GM12875 (cell line): Measurements from ENCODE around the gene ABHD1.
"Not testable (repeated sequence)": the region's sequence is repeated elsewhere in the genome, so short reads cannot be mapped to it uniquely, and the experiment has no call there.

Experiments used
- H3K4me3 ChIP-seq: one replicate; pipeline ENCODE4 v1.5.1; 2011; ENCODE audit warnings: low read depth, low read length, control low read depth
- TF ChIP-seq, protein P1 (sequence below): IDR thresholded peaks from 2 replicates; pipeline ENCODE4 v1.5.1; 2011; ENCODE audit warnings: low read depth, mild to moderate bottlenecking, control low read depth, inconsistent platforms, low read length, moderate library complexity, borderline replicate concordance; ENCODE audit not compliant: insufficient read depth

Gene ABHD1

DNA sequence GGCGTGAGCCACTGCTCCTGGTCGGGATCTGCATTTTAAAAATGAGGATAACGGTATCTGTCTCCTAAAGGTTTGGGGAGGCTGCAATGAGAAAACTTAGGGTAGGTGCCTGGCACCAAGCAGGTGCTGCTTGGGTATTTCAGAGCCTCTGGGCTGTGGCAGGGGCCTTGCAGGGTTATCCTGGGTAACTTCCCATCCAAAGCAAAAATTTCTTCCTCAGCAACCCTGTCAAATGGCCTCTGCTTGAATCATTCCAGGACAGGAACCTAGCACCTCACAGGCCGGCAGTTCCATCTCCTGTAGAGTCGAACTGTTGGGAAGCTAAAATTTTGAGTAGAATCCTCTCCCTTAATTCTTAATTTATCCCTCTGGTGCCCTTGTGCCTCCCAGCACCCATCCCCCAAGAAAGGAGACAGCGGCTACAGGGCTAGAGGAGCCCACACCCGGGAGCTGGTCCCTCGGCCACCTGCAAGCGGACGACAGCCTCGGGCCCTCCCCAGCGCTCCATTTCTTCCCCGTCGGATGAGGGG lies 5.6 kb upstream of the ABHD1 start:
- no peak overlapping the region for H3K4me3 ChIP-seq
- TF ChIP-seq, protein P1, sequence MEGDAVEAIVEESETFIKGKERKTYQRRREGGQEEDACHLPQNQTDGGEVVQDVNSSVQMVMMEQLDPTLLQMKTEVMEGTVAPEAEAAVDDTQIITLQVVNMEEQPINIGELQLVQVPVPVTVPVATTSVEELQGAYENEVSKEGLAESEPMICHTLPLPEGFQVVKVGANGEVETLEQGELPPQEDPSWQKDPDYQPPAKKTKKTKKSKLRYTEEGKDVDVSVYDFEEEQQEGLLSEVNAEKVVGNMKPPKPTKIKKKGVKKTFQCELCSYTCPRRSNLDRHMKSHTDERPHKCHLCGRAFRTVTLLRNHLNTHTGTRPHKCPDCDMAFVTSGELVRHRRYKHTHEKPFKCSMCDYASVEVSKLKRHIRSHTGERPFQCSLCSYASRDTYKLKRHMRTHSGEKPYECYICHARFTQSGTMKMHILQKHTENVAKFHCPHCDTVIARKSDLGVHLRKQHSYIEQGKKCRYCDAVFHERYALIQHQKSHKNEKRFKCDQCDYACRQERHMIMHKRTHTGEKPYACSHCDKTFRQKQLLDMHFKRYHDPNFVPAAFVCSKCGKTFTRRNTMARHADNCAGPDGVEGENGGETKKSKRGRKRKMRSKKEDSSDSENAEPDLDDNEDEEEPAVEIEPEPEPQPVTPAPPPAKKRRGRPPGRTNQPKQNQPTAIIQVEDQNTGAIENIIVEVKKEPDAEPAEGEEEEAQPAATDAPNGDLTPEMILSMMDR, result no peak

DNA sequence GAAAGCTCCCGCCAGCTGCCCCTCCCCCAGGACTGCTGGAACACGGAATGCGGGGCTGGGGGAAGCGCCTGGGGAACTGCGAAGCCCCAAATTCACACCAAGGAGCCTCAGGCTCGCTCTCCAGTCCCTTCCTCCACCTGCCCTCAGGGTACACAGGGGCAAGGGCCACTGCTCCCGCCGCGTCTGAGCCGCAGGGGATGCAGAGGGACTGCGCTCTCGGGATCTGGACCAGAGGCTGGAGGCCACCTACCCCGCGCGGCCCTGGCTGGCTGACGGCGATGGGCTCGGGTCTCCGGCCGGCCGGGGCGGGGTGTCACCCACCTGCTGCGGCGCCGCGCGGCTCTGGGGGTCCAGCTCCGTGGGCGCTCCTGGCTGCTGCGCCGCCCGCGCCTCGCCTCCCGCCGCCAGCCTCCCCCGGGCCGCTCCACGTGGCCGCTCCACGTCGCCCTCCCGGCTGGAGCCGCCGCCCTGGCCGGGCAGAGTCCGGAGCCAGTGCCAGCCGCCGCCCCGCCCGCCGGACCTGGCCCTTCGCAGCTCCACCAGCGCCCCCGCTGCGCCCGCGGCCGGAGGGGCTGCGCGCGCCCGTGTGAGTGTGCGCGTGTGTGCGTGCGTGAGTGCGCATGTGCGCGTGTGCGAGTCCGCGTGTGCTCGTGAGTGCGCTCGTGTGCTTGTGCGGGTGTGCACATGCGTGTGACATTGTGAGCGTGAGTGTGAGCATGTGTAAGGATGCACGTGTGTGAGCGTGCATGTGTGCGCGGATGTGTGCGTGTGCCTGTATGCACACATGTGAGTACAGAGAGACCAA lies 4.9 kb upstream of the ABHD1 start, which contains the start of gene CGREF1:
CGREF1 (minus strand) TSS at position 604 of the 805 bp plus-strand sequence. CDS start 14,762 bp downstream, outside the sequence.
- no peak within 1 kb of the TSS for H3K4me3 ChIP-seq
- TF ChIP-seq, protein P1, result no peak

DNA sequence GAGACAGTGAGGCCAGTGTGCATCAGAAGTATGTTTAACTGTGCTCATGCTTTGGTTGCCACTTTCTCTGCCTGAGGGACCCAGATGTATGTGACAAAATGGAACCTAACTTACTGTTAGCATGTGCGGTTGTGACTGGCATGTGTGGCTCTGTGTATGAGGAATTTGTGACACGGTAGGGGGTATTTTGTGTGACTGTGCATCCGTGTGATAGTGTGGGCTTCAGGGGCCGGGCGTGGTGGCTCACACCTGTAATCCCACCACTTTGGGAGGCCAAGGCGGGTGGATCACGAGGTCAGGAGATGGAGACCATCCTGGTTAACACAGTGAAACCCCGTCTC lies 4.3 kb upstream of the ABHD1 start:
- H3K4me3 ChIP-seq, result not testable (repeated sequence)

DNA sequence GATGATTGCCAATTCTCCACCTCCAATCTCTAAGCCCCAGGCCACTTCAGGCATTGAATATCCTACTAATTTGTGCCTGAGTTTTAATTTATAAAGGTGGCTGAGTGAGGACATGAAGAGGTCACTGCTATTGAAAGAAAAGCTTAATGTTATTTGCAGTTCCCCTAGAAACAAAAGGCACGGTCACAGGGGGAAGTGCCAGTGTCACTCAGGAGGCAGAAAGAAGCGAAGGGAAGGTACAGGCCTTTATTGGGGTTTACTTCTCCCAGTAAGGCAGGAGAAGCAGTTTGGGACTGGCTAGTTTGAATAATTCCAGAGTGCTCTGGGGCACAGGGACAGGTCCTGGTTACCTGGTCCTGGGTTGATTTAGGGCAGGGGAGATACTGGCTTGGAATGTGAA lies 1.7 kb upstream of the ABHD1 start:
- no peak overlapping the region for H3K4me3 ChIP-seq
- TF ChIP-seq, protein P1, result no peak

DNA sequence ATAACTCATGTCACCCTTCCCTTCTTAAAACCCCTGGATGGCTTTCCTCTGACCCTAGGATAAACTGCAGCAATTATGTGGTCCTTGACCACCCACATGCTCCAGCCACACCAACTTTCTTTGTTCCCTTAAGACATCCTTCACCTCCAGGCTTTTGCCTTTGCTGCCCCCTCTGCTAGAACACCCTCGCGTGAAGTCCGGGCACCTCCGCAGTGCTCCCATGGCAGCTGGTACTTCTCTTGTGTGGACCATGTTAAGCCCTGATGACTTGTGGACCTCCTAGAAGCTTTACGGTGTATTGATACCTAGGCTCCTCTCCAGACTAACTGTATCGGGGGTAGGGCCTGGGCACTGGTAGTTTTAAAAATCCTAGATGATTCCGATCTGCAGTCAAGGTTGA lies 824 bp upstream of the ABHD1 start:
- H3K4me3 ChIP-seq, result no peak overlapping the region

DNA sequence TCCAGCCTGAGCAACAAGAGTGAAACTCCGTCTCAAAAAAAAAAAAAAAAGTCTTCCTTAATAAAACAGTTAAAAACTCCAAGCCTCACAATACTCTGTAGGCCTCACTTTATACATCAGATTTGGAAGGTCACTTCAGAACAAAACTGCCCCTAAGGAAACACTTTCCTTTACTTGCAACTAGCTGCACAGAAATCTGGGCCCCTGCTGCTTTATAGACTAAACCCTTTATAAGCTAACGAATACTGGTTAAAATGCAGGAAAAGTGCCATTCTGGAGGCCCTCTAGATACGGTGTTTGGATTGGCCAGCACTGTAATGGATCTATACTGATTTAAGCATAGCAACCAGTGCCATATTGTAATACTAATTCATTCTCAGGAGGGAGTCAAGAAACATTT lies 1.5 kb downstream of the ABHD1 start:
- TF ChIP-seq, protein P1, result no peak
- no peak overlapping the region for H3K4me3 ChIP-seq

More for the DNA sequence above, 824 bp upstream of the ABHD1 start:
- TF ChIP-seq, protein P1, result no peak

DNA sequence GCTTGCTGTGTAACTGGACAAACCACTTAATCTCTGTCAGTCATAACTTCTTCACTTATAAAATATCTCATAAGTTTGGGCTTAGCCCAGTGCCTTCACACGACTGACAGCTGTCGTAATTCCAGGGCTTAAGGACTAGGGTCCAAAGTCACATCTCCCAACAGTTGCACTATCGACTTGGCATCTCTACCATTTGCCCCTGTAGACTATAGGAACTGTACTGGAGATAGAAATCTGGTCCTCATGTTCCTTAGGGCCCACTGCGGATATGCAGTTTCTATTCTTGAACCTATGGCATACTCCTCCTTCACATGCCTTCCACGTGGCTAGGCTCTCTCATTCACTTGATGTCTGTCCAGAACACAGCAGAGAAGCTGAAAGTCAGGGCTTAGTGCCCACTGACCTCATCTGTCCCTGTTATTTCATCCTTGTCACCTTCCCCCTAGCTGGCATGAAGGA lies 2.7 kb downstream of the ABHD1 start:
- no peak overlapping the region for H3K4me3 ChIP-seq
- TF ChIP-seq, protein P1, result no peak
